Measurements from ENCODE around the gene MSANTD1. TPM values are rescaled to one million over a fixed set of nuclear protein-coding genes. Genes with fewer than 3 reads are reported as not detected.

MSANTD1 gene
- total and polyA plus RNA-seq, 2 donors (not counting 1 experiment from before 2014, with no cell fraction given) = 0.78 to 5.5 TPM

DNA sequence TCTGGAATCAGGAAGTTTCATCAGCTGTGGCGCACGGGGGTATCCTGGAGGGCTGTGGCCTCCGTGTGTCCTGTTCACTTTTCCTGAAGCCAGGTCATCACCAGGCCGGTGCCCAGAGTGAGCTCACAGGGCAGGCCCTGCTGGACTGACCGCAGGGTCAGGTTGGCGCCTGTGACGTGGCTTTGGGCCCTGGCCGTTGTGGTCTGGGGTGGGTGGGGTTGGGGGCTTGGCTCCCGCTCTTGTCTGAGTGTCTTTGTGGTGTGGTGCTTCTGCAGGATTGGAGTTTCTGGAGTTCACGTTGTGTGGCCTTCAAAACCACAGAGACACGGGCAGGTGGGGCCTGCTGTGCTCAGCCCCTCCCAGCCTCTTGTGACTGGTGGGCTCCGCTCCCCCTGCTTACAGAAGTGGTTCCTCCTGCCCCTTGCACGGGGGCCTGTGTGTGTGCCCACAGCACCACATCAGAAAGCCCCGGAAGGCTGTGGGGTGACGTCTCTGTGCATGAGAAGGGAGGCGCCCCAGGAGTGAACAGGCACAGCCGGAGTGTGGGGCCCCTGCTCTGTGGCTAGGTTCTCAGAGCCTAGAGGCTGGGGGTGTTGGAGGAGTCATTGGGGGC is 53.3 kb downstream of the MSANTD1 start:
- peak overlapping the region; percentile 55 to 65 for H3K27ac ChIP-seq (ENCODE audit: low read length in 2 of 2)
- CTCF ChIA-PET = no interaction called here
- H3K9ac ChIP-seq (ENCODE audit: low read length) = peak overlapping the region; percentile 42
- no peaks in the 10 kb centered on the region for H3K36me3 ChIP-seq (replicated peaks in 1 of 2; ENCODE audit: control extremely low read depth in 1 of 2, control insufficient read depth in 1 of 2, extremely low read depth in 1 of 2, insufficient read depth in 2 of 2, low read length in 1 of 2)
- H3K4me3 Mint-ChIP-seq = peak overlapping the region; percentile 66
- WGBS (ENCODE audit: insufficient coverage) = 10% methylated on average over 17 of the region's 17 CpGs
- DNase-seq (peak; percentile 85), ATAC-seq (ENCODE audit: low read depth) (peak; percentile 83)
- no peak for TF ChIP-seq EZH2 (IDR thresholded peaks at IDR 0.05; ENCODE audit: borderline replicate concordance, insufficient read depth, low read depth, low read length, poor library complexity, severe bottlenecking)
- TF ChIP-seq, protein P1, sequence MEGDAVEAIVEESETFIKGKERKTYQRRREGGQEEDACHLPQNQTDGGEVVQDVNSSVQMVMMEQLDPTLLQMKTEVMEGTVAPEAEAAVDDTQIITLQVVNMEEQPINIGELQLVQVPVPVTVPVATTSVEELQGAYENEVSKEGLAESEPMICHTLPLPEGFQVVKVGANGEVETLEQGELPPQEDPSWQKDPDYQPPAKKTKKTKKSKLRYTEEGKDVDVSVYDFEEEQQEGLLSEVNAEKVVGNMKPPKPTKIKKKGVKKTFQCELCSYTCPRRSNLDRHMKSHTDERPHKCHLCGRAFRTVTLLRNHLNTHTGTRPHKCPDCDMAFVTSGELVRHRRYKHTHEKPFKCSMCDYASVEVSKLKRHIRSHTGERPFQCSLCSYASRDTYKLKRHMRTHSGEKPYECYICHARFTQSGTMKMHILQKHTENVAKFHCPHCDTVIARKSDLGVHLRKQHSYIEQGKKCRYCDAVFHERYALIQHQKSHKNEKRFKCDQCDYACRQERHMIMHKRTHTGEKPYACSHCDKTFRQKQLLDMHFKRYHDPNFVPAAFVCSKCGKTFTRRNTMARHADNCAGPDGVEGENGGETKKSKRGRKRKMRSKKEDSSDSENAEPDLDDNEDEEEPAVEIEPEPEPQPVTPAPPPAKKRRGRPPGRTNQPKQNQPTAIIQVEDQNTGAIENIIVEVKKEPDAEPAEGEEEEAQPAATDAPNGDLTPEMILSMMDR (IDR thresholded peaks at IDR 0.05) = no peak
- peaks cover 10% of the 10 kb centered on the region for H3K79me2 ChIP-seq (ENCODE audit: control insufficient read depth, insufficient read depth, low read length)
- no peaks in the 10 kb centered on the region for H3K27me3 ChIP-seq (replicated peaks in 1 of 4; ENCODE audit: control extremely low read depth in 1 of 4, control insufficient read depth in 3 of 4, insufficient read depth in 4 of 4, low read length in 3 of 4)
- peaks cover 46% of the 10 kb centered on the region for H3K4me1 Mint-ChIP-seq
- peaks cover 0 to 4% (median 0%) of the 10 kb centered on the region in 3 donors for H3K9me3 ChIP-seq (ENCODE audit: control extremely low read depth in 1 of 3, control insufficient read depth in 2 of 3, insufficient read depth in 1 of 3, low read length in 2 of 3)
- intact Hi-C loops (cut with micrococcal nuclease) = loop anchor here (5.0 kb wide), 1 partner anchor 180 kb away; no protein-coding TSS in a partner anchor
- peaks cover 27 to 39% of the 10 kb centered on the region in 2 donors for H3K4me1 ChIP-seq (ENCODE audit: control insufficient read depth in 2 of 2, insufficient read depth in 2 of 2, low read length in 2 of 2)
- no peaks in the 10 kb centered on the region for H3K9me3 Mint-ChIP-seq (ENCODE audit: insufficient read depth)
- H3K27me3 Mint-ChIP-seq = no peaks in the 10 kb centered on the region
- peak overlapping the region; percentile 73 for H3K4me2 ChIP-seq (replicated peaks; ENCODE audit: low read depth, low read length, poor library complexity, severe bottlenecking)
- peak overlapping the region; percentile 58 for H2AFZ ChIP-seq (ENCODE audit: insufficient read depth, low read depth, low read length, poor library complexity, severe bottlenecking)
- H3K4me3 ChIP-seq (ENCODE audit: control extremely low read depth in 1 of 5, extremely low read depth in 1 of 5, insufficient read depth in 1 of 5, low read depth in 2 of 5, low read length in 4 of 5) = peak overlapping the region in 2 of 5 experiments; percentile 11 to 33
- H3K27ac Mint-ChIP-seq = peak overlapping the region; percentile 76
- H4K20me1 ChIP-seq (ENCODE audit: control insufficient read depth, insufficient read depth, low read length, poor library complexity, severe bottlenecking) = no peaks in the 10 kb centered on the region
- POLR2A ChIA-PET = no interaction called here

All from B cell (primary cell).